NCI-H748 (cell line): ENCODE measurements around the gene PHACTR3.

Experiments
- DNase-seq: peaks from one replicate; lab custom pipeline; 2025; ENCODE audit not compliant: unreplicated experiment; lab: John Stamatoyannopoulos, UW

PHACTR3 gene

DNA sequence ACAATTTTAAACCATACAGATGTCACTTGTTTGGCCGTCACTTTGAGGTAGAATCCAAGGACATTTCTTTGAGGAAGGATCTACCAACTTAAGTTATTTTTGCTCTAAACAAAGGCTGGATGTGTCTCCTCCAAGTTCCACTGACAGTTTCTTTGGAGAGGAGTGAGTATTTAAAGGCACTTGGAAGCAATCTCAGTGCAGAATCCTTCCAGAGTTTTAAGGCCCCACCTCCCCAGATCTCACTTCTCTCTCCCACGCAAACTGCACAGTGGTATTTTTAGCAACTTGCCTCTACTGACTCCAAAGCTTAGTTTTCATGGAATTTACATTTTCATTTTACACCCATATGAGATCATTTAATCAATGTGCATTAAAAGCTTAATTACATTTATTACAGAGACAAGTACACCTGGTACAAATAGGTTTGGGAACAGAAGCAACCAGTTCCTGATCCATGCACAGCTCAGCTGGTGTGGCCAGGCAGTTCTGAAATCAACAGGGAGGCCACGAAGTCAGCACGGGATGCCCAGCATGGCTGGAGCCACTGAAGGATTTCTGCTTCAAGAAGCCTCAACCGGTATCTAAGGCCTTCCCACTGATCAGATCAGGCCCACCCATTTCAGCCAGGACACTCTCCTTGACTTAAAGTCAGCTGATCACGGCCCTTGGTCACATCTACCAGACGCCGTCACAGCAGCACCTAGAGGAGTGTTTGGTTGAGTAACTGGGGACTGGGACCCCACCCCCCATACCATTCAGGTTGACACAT is 219.3 kb downstream of the PHACTR3 start:
- no peak for DNase-seq

DNA sequence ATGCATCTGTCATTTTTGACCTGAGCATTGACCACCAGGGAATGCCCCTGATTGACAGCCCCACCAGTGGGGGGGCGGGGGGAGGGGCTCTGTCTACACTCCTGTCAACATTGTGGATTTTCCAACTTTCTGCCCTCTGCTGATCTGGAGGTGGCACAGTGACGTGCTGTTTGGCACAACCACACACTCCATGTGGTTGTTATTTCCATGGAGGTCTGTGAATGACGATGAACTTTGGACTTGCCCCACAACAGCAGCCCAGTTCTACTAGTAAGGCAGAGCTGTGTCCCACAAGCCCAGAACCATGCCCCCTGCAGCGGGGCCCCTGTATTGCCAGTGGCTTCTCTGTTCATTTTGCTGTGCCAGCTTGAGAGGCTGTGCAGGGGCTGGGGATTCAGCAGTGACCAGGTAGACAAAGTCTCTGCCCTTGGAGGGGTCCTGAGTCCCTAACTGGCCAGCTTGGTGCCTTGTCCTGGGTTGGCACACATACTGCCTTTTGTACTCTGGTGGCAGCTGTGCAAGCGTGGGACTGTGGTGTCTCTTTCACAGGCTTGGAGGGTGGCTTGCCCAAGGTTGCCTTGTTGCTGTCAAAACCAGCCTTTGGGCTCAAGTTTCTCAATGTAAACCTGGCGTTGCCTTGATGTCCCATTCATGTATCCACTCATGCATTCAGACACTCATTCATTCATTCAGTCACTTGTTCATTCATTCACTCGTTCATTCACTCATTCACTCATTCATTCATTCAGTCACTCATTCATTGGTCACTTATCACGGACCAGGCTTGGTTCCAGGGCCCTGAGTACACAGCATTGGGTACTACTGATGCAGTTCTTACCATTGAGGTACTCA is 220.6 kb downstream of the PHACTR3 start:
- no peak for DNase-seq

- DNase-seq: no peak
Observed at GRCh38 chr20:59825563-59825920, 221.2 kb downstream of the PHACTR3 start.

GRCh38 chr20:59825944-59826759 is 221.8 kb downstream of the PHACTR3 start:
- DNase-seq: peak; percentile 92

DNA sequence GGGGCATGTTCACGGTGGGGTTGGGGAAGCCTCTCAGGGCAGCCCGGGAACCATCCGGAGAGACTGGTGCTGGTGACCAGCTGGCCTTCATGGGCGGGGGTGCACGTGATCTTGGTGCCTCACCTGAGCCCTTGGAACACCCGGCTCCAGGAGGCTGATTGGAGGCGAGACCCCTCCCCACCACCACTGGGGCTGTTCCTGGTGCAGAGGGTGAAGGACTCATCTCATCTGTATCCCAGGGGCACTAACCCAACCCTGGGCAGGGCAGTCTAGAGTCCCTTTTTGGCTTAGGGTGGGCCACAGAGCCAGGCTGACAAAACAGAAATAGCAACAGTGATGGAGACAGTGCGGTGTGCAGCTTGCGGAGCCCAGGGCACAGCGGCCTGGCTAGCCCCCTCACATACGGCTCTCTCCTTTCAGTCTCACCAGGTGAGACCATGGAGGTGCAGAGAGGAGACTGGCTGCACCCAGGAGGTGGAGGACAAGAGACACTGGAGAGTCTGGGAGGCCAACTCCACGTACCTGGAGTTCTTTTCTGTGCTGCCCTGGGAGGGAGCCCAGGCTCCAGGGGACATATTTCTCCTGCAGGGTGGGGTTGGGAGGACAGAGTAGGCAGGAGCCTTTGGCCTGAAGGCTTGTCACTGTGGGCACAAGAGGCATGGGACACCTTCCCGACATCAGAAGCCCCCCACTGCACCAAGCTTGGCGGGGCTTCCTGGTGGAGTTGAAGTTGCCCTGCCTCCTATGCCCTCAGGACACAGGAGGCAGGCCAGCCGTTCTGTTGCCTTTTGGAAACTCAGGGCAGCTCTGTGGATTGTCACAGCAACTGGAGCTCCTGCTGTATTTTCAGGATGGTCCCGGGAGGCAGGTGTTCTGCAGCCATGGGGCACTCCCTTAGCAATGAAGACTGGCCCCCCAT is 223.1 kb downstream of the PHACTR3 start:
- no peak for DNase-seq

- no peak for DNase-seq
Observed at GRCh38 chr20:59828125-59829053, 224.0 kb downstream of the PHACTR3 start.

- no peak for DNase-seq
Observed at GRCh38 chr20:59829054-59829785, 224.9 kb downstream of the PHACTR3 start.

- no peak for DNase-seq
Observed at GRCh38 chr20:59829786-59830664, 225.7 kb downstream of the PHACTR3 start.

- no peak for DNase-seq
Observed at GRCh38 chr20:59830665-59831023, 226.3 kb downstream of the PHACTR3 start.

DNA sequence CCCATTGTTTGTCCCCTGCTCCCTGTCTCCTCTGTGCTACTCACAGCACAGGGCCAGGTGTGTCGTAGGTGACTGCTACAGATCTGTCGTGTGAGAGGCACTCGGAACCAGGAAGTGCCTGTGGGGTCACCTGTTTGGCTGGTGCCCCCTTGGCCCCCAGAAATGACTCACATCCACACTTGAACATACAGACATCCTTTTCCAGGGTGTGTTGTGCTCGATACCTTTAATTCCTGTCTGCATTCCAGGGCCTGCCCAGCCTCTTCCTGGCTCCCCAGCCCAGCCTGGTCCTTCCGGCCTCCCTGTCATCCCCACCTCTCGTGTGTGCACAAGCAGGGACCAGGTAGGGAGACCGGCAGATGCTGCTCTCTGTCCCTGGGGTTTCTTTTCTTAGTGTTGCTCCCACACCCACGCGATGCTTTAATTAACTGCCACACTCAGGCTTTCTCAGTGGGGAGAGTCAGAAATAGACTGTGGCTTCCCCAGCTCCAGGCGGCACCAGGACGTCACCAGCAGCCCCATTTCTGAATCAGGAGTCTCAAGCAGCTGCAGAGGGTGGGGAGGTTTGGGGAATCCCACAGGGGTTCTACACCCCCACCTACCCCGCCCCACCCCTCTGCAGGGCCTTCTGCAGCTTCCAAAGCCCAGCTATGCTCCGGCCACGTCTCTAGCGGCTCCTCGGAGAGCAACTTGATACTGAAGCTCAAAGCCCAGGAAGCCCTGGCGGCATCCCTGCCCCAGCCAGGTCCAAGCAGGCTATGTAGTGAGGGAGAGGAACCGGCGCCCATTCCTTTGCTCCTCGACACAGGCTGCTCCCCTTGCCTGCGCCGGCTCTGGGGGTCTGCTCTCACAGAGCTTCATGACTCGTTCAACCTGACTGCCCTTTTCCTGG is 226.9 kb downstream of the PHACTR3 start:
- no peak for DNase-seq

DNA sequence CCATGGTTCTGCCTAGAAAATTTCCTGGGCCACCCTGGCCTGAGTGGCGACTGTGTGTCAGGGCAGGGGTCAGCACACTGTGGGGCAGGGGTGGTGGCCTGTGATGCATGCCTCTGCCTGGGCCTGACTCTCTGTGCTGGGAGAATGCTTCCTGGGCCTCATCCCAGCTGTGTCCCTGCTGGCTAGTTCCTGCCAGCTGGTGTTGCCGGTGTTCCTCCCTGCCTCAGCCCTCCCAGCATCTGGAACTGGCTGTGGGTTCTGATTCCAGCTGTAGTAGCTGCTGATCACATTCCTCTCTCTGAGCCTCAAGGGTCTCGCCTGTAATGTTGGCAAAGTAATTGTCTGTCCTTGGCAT is 227.6 kb downstream of the PHACTR3 start:
- no peak for DNase-seq

DNA sequence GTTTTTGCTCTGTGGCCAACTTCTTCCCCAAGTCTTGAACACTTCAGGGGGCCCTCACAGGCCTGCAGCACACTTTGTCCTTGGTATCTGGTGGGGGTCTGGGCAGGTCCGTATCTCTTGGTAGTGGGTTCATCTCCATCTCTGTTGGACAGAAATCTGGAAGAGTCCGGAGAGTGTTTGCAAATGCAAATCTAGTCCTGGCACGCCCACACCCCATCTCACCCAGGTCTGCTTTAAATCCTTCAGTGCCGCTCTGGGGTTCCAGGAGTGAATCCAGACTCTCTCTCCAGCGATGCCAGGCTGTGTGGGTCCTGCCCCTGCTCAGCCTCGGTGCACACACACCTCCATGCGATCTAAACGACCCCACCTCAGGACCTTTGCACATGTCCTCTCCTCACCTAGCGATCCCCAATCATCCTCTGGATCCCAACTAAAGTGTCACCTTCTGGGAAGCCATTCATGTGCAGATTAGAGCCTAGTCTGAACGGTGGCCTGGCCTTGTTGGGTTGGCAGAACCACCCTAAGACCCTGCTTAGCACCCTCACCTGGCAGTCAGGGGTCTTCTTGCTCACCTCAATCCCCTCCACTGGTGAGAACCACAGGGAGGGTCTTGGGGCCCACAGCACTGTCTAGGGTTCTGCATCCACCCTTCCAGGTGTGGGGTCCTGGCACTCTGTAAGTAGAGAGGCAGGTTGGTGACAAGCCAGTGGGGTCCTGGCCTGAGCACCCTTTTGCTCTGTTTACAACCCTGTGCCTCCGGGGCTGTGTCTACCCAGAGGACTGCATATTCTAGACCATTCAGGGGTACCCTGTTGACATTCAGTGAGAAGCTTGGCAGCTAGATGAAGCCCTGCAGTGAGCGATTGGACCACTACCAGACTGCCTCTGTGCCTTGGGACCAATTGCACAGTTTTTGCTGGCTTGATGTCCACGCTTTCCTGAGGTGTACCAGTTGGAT is 228.3 kb downstream of the PHACTR3 start:
- no peak for DNase-seq

- DNase-seq: peak; percentile 59
Observed at GRCh38 chr20:59835057-59835447, 230.7 kb downstream of the PHACTR3 start.

GRCh38 chr20:59835448-59836395 is 231.4 kb downstream of the PHACTR3 start:
- DNase-seq: peak; percentile 85

DNA sequence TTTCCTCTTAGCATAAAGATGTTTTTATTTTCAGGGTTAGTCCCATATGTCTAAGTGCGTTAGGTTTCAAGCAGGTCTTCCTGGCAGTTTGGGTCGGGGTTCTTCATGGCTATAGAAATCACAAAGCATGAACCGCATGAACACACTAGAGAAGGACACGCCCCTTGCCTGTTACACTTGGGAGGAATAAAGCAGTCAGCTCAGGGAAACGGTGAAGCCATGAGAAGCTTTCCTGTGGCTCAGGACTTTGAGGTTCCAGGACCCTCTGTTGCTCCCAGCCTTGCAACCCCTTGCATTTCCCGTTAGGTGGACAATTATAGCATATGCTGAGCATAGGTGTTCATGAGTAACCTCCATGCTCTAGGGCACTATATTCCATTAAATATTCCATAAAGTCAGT is 232.4 kb downstream of the PHACTR3 start:
- DNase-seq: peak; percentile 55
